Measurements from ENCODE around the gene CNMD. TPM values are rescaled to one million over a fixed set of nuclear protein-coding genes. Genes with fewer than 3 reads are reported as not detected.

The CNMD gene
- total RNA-seq, 4 donors from 2014 or later = not detected

- DNase-seq (ENCODE audit: extremely low spot score) = no peak
- Histone ChIP-seq H3K9me3 (no peaks in the 10 kb centered on the region), H3K4me1 (no peaks in the 10 kb centered on the region), H3K36me3 (no peaks in the 10 kb centered on the region), H3K27ac (replicated peaks in 1 of 4) (no peak overlapping the region), H3K4me3 (no peak overlapping the region), H3K27me3 (no peaks in the 10 kb centered on the region)
- no peak for TF ChIP-seq POLR2A (IDR thresholded peaks at IDR 0.05; ENCODE audit: low read depth)
- no peak for TF ChIP-seq EP300 (IDR thresholded peaks at IDR 0.05)
- TF ChIP-seq CTCF (IDR thresholded peaks at IDR 0.05) = no peak
- TF ChIP-seq POLR2AphosphoS5 (IDR thresholded peaks at IDR 0.05) = no peak
- 78% methylated on average over 11 of the region's 11 CpGs for WGBS
- intact Hi-C loops (cut with DNase I) = no loop called here
These were observed 26.2 kb upstream of the CNMD start for GRCh38 chr13:52765611-52766390.

- no peak overlapping the region for H3K27ac ChIP-seq (replicated peaks in 1 of 4)
- H3K4me3 ChIP-seq = no peak overlapping the region
- WGBS = 44% methylated on average over 2 of the region's 2 CpGs
- intact Hi-C loops (cut with DNase I) = no loop called here
- H3K27me3 ChIP-seq = peaks cover 0 to 7% (median 0%) of the 10 kb centered on the region in 4 donors
- no peaks in the 10 kb centered on the region for H3K36me3 ChIP-seq
- no peak for DNase-seq (ENCODE audit: extremely low spot score)
- no peaks in the 10 kb centered on the region for H3K9me3 ChIP-seq
- TF ChIP-seq EP300 (IDR thresholded peaks at IDR 0.05) (no peak), CTCF (IDR thresholded peaks at IDR 0.05) (no peak), POLR2AphosphoS5 (IDR thresholded peaks at IDR 0.05) (no peak), POLR2A (IDR thresholded peaks at IDR 0.05; ENCODE audit: low read depth) (no peak)
- no peaks in the 10 kb centered on the region for H3K4me1 ChIP-seq
These were observed 20.5 kb upstream of the CNMD start for GRCh38 chr13:52760077-52760476.

GRCh38 chr13:52758114-52758513, 18.5 kb upstream of the CNMD start:
- H3K27me3 ChIP-seq = peaks cover 0 to 7% (median 0%) of the 10 kb centered on the region in 4 donors
- 62% methylated on average over 3 of the region's 3 CpGs for WGBS
- H3K36me3 ChIP-seq = no peaks in the 10 kb centered on the region
- H3K27ac ChIP-seq (replicated peaks in 1 of 4) = no peak overlapping the region
- no peaks in the 10 kb centered on the region for H3K9me3 ChIP-seq
- intact Hi-C loops (cut with DNase I) = no loop called here
- DNase-seq (ENCODE audit: extremely low spot score) = no peak
- H3K4me3 ChIP-seq = no peak overlapping the region
- H3K4me1 ChIP-seq = no peaks in the 10 kb centered on the region
- TF ChIP-seq POLR2AphosphoS5 (IDR thresholded peaks at IDR 0.05) = no peak
- no peak for TF ChIP-seq EP300 (IDR thresholded peaks at IDR 0.05)
- no peak for TF ChIP-seq POLR2A (IDR thresholded peaks at IDR 0.05; ENCODE audit: low read depth)
- TF ChIP-seq CTCF (IDR thresholded peaks at IDR 0.05) = no peak

DNA sequence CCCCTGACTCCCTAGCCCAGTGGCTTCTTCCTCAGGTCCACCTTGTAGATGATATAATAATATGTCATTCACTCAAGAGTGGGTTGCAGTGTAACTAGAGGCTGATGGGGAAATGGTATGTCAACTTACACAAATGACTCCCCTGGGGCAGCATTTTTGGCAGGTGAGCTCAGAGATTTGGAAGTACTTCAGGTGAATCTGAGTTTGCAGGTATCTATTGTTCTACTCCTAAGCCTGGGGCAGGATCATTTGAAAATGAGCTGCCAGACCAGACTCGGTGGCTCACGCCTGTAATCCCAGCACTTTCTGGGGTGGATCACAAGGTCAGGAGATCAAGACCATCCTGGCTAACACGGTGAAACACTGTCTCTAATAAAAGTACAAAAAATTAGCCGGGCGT, 11.6 kb upstream of the CNMD start:
- WGBS = 79% methylated on average over 5 of the region's 5 CpGs
- intact Hi-C loops (cut with DNase I) = no loop called here
- TF ChIP-seq EP300 (IDR thresholded peaks at IDR 0.05) (no peak), POLR2A (IDR thresholded peaks at IDR 0.05; ENCODE audit: low read depth) (no peak), CTCF (IDR thresholded peaks at IDR 0.05) (no peak), POLR2AphosphoS5 (IDR thresholded peaks at IDR 0.05) (no peak)
- DNase-seq (ENCODE audit: extremely low spot score) = no peak
- Histone ChIP-seq H3K4me3 (no peak overlapping the region), H3K36me3 (no peaks in the 10 kb centered on the region), H3K27ac (replicated peaks in 1 of 4) (no peak overlapping the region), H3K4me1 (no peaks in the 10 kb centered on the region), H3K9me3 (no peaks in the 10 kb centered on the region), H3K27me3 (peaks cover 0 to 17% (median 0%) of the 10 kb centered on the region in 4 donors)
